Measurements from ENCODE around the gene RASGRP4.
"Not testable (repeated sequence)": the region's sequence is repeated elsewhere in the genome, so short reads cannot be mapped to it uniquely, and the experiment has no call there.

The RASGRP4 gene

DNA sequence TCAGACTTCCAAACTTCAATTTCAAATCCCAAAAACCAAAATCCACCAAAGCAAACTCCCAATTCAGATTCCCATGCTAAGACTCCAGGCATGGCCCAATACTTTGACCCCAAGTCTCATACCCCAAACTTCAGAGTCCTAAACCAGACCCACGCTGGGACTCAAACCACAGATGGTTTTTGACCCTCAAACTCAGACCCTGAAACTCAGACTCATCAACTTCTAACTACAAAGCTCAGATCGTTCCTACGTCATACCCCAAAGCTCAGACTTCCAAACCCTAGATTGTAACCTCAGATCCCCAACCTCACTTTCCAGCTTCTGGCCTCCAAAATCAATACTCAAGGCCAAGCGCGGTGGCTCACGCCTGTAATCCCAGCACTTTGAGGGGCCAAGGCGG is 19.3 kb upstream of the RASGRP4 start:
- no peak for DNase-seq (ENCODE audit: low read depth in 2 of 2)

DNA sequence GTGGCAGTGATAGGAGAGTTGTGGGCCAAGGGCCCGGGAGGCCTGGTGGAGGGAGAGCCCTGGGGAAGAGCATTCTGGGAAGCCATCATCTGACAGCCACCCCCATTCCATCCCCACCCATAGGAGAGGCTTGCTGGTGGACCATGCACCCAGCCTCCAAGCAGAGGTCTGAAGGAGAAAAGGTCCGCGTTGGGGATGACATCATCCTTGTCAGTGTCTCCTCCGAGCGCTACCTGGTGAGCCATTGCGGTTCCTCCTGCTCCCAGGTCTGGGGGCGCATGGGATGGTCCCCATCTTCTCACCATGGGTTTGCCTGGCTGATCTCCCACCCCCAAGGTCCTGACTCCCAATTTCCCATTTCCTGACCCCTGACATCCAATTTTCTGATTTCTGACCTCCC is 18.0 kb upstream of the RASGRP4 start:
- no peak for DNase-seq (ENCODE audit: low read depth in 2 of 2)

DNA sequence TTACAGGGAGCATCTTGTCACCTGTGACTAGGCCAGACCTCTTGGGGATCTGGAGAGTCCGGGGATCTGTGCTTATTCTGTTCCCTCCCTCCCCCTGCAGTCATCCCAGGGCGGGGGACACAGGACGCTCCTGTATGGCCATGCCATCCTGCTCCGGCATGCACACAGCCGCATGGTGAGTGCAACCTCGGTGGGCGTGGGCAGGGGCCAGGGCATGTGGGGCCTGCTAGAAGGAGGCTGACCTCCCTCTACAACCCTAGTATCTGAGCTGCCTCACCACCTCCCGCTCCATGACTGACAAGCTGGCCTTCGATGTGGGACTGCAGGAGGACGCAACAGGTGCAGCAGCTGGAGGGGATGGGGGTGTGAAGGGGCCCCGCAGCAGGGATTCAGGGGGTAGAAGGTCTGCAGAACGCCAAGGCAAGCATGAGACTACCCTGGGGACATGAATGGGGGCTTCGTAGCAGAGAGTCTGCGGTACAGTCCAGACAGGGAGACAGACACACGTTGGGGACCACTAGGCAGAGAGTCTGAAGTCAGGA is 17.5 kb upstream of the RASGRP4 start:
- DNase-seq (ENCODE audit: low read depth in 2 of 2), result no peak

DNA sequence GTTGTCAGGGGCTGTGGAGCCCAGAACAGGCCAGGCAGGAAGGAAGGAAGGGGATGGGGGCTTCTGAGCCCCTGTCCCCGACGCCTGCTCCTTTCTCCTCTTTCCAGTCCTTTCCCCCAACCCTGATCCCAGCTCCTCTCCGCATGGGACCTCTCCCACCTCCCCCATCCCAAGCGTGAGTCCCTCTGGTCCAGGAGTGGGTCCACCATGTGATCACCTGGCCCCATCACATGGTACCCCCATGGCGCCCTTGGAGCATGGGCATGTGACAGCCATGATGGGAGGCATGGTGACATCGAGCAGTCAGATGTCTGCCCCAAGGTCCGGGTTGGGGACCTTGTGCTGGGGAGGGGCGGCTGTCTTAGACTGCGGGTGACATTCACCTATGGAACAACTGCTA is 16.7 kb upstream of the RASGRP4 start:
- DNase-seq (ENCODE audit: low read depth in 2 of 2), result no peak

DNA sequence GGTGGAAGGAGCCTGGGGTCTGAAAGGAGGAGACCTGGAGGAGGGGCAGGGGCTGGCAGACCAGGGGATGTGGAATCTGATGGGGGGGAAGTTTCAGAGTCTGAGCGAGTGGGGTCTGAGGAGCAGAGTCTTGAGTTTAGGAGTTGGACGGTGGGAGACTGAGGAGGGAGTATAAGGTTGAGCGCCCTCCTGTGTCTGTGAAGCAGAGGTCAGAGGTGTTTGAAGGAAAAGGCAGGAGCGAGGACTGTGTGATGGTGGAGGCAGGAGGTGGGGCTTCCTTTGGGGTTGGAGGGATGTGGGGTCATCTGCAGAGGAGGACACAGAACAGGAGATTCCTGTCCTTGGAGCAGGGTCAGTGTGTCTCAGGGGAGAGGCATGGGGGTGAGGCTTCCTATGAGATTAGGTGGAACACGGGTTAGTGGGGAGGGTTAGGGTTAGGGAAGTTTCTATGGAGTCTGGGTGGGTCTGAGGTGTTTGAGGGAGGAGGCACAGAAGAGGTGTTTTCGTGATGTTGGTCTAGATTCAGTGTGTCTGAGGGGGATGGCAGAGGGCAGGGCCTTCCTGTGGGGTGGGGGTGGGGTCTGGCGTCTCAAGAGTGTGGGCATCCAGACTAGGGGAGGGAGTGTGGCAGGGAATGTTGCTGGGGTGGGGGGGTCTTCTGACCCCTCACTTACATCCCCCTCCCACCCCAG is 15.8 kb upstream of the RASGRP4 start:
- DNase-seq (ENCODE audit: low read depth in 2 of 2), result no peak

DNA sequence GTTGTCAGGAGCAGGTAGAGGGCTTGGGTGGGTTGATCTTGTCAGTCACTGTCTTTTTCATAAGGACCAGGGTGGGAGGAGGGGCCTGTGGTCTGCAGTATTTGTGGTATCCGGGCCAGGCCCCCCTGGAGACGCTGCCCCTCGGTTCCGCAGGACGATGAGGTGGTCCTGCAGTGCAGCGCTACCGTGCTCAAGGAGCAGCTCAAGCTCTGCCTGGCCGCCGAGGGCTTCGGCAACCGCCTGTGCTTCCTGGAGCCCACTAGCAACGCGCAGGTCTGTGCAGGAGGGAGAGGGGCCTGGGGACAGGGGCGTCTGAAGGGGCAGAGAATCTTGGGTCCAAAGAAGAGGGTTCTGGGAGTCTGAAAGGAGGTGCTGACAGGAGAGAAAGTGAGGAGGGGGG is 14.6 kb upstream of the RASGRP4 start:
- DNase-seq (ENCODE audit: low read depth in 2 of 2), result no peak

DNA sequence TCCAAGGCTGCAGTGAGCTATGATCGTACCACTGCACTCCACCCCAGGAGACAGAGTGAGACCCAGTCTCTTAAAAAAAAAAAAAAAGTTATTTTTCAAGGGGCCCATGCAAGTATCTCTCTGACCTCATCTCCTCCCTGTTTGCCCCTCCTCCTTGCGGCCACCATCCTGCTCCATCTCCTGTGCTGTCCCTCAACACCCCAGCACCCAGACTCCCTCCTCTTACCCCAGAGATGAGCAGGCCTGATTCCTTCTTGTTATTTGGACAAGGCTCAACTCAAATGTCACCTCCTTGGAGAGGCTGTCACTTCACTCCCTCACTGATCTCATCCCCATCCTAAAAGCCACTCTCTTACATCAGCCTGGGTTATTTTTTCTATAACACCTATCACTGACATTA is 11.9 kb upstream of the RASGRP4 start:
- DNase-seq (ENCODE audit: low read depth in 2 of 2), result no peak

DNA sequence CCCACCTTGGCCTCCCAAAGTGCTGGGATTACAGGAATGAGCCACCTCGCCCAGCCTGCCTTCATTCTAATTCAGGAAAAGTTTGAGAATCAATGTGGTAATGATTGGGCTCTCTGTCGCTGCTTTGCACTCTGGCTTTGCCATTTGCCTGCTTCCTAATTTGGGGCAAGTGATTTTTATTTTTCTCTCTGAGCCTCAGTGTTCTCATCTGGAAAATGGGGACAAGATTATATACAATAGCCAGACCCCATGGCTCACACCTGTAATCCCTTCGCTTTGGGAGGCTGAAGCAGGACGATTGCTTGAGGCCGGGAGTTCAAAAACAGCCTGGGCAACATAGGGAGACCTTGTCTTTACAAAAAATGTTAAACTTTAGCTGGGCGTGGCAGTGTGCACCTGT is 11.3 kb upstream of the RASGRP4 start:
- DNase-seq (ENCODE audit: low read depth in 2 of 2), result no peak

DNA sequence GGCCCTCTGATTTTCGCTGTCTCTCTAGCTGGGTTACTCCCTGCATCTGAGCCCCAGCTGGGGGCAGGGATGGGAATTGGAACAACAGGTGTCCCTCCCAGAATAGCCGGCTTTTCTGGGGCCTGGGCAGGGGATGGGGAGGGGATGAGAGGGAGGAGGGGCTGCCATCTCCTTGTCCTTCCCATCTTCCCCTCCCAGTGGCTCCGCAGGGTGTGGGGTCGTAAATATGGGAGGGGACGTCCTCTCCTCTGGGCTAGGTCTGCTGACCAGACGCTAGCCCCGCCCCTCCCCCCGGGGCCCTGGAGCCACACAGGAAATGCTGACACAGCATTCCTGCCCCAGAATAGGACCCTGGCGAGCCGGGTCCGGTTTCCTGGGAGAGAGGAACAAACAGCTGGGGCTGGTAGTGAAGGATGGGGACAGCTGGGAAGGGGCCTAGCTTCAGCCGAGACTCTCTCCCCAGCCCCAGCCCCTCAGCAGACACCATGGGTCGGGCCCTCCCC is 8.6 kb upstream of the RASGRP4 start:
- DNase-seq (ENCODE audit: low read depth in 2 of 2), result no peak

DNA sequence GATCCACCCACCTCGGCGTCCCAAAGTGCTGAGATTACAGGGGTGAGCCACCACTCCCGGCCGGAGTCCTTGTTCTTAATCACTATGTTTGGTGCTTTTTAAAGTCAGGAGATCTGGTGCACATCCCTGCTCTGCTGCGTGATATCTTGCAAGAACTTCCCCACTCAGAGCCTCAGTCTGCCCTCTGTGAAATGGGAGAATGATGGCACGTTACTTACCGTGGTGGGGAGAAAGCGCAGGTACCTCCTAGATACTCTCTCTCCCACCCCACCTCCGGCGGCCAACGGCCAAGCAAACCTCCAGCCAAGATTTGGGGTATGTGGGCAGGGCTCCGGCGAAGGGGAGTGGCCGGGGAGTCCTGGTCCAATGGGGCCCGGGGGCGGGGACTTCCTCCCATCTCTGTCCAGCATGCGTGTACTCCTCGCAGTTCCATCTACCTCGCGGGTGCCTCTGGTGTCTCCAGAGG is 7.3 kb upstream of the RASGRP4 start, which contains the start of gene RYR1:
Gene RYR1 (plus strand): TSS at position 424 of the 466 bp plus-strand sequence. CDS start 139 bp downstream, outside the sequence.
- DNase-seq (ENCODE audit: low read depth in 2 of 2), result no peak

DNA sequence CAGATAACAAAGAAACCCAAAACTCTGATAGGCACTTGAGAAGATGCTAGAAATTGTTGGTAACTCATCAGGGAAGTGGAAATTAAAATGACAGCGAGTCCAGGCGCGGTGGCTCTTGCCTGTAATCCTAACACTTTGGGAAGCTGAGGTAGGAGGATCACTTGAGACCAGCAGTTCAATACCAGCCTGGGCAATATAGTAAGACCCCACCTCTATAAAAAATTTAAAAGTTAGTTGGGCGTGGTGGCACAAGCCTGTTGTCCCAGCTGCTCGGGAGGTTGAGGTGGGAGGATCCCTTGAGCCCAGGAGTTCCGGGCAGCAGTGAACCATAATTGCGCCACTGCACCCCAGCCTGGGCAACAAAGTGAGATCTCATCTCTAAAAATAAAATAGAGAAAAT is 4.9 kb upstream of the RASGRP4 start:
- no peak for DNase-seq (ENCODE audit: low read depth in 2 of 2)

DNA sequence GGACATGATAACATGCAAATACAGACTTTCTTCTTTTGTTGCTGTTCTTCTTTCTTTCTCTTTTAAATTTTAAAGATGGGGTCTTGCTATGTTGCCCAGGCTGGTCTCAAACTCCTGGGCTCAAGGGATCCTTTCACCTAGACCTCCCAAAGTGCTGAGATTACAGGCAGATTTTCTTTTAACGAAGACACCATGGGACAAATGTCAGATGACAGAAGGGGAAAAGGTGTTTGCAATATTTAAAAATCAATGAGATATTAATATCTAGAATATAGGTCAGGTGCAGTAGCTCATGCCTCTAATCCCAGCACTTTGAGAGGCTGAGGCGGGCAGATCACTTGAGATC is 3.8 kb upstream of the RASGRP4 start:
- no peak for DNase-seq (ENCODE audit: low read depth in 2 of 2)

DNA sequence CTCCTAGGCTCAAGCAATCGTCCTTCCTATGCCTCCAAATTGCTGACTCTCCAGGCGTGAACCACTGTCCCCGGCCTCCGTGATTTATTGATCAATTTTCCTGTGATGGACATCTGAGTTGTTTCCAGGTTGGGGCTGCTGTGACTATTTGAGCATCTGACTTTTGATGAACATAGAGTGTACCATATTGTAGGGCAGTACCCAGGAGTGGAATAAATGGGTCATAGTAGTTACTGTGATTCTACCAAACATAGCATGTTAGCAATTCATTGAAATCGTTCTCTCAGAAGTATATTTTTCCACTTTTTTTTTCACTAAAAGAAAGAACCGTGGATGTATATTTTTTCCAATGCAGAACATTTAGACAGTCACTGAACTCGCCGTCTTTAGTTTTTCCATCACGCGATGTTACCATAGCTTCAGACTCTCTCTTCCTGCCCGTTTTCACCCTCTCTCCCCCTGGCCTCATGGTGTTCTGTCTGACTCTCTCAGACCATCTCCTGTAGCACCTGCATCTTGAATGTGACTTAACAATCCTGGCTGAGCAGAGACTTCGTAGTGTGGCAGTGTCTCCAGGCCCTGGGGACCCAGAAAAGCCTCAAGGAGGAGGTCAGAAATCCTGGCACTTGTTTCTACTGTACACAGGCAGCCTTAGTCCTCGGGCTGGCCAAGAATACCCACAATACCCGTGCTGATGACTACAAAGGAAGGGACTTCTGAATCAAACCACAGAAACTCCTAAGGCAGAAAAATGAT is 3.2 kb upstream of the RASGRP4 start:
- no peak for DNase-seq (ENCODE audit: low read depth in 2 of 2)

DNA sequence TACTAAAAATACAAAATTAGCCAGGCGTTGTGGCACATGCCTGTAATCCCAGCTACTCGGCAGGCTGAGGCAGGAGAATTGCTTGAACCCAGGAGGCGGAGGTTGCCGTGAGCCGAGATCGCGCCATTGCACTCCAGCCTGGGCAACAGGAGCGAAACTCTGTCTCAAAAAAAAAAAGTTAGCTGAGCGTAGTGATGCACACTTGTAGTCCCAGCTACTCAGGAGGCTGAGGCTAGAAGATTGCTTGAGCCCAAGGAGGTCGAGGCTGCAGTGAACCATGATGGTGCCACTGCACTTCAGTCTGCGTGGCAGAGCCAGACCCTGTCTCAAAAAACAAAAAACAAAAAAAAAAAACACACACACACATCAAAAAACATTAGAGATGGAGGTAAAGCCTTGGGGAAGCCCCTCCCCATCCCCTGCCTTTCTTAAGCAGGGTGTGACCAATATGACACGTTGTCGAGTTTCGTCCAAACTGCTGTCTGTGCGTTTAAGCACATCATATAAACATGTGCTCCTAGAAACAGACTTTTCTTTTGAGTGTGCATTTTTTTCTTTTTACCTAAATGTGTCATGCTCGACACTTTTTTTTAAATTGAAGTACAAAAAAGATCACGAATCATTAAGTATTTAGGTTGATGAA is 1.1 kb upstream of the RASGRP4 start:
- DNase-seq (ENCODE audit: low read depth in 2 of 2), result not testable (repeated sequence)

DNA sequence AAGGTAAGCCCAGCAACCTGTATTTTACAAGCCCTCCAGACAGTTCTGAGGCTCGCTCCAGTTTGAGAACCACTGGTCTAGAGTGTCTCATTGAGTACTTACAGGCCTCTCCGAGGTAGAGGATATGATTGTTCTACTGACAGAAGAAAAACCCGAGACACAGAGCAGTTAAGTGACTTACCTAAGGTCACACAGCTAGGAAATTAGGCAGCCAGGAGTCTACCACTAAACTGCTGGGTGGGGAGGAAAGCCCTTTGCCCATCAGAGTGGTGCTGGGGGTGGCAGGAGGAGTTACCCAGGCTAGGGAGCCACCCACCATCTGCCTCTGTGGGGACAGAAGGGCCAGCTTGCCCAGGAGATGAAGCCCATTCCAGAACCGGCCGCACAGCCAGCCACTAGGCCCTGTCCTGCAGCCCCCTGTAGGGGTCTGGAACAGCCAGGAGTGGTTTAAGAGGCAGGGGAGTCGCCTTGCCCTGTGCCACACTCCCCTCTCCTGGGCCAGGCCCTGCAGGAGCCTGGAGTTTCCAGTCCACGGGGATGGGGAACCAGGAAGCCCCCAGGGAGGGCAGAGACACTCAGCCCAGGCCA is 703 bp downstream of the RASGRP4 start:
- no peak for DNase-seq (ENCODE audit: low read depth in 2 of 2)

DNA sequence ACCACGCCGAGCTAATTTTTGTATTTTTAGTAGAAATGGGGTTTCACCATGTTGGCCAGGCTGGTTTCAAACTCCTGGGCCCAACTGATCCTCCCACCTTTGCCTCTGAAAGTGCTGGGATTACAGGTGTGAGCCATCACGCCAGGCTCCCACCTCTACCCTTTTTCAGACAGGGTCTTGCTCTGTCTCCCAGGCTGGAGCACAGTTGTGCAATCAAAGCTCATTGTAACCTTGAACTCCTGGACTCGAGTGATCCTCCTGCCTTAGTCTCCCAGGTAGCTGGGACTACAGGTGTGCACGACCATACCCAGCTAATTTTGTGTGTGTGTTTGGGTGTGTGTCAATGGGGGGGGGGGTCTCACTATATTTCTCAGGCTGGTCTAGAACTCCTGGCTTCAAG is 1.7 kb downstream of the RASGRP4 start:
- DNase-seq (ENCODE audit: low read depth in 2 of 2), result no peak

DNA sequence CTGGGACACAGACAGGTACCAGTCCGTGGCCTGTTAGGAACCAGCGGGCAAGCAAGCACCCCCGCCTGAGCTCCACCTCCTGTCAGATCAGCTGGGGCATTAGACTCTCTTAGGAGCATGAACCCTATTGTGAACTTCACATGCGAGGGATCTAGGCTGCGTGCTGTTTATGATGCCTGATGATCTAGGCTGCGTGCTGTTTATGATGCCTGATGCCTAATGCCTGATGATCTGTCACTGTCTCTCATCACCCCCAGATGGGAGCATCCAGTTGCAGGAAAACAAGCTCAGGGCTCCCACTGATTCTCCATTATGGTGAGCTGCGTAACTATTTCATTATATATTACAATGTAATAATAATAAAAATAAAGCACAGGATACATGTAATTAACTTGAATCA is 3.6 kb downstream of the RASGRP4 start:
- no peak for DNase-seq (ENCODE audit: low read depth in 2 of 2)

DNA sequence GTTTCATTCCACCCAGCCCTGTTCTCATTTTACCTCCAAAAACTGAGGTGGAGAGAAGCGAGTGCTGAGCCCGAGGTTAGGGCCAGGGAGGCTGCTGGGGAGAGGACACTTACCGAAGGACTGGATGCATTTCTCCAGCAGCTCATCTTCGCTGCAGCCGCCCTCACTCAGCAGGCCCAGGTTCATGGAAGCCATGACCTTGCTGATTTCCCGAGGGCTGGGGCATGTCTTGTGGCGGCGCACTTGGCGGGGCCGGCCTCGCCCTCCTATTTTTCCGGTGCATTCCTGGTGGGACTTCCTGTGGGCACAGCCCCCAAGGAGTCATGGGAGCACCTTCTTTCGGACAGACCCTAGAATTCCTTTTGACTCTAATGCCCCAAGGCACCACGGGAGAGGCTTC is 4.2 kb downstream of the RASGRP4 start:
- DNase-seq (ENCODE audit: low read depth in 2 of 2), result no peak

DNA sequence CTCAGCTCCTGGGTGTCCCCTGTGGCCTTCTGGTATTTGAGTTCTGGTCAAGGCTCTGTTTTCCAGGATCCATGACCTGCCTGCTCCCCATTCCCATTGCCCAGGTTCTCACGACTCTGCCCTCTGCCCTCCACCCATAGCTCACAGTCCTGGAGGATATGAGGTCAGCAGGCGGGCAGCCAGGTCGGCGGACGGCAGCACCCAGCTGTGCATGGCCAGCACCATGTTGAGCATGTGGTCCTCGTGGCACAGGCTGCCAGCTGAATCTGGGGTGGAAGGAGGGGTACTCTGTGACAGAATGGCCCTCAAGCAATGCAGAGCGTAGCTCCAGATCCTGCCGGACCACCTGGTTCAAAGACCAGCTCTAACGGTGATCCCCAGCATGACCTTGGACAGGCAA is 5.1 kb downstream of the RASGRP4 start:
- DNase-seq (ENCODE audit: low read depth in 2 of 2), result no peak

DNA sequence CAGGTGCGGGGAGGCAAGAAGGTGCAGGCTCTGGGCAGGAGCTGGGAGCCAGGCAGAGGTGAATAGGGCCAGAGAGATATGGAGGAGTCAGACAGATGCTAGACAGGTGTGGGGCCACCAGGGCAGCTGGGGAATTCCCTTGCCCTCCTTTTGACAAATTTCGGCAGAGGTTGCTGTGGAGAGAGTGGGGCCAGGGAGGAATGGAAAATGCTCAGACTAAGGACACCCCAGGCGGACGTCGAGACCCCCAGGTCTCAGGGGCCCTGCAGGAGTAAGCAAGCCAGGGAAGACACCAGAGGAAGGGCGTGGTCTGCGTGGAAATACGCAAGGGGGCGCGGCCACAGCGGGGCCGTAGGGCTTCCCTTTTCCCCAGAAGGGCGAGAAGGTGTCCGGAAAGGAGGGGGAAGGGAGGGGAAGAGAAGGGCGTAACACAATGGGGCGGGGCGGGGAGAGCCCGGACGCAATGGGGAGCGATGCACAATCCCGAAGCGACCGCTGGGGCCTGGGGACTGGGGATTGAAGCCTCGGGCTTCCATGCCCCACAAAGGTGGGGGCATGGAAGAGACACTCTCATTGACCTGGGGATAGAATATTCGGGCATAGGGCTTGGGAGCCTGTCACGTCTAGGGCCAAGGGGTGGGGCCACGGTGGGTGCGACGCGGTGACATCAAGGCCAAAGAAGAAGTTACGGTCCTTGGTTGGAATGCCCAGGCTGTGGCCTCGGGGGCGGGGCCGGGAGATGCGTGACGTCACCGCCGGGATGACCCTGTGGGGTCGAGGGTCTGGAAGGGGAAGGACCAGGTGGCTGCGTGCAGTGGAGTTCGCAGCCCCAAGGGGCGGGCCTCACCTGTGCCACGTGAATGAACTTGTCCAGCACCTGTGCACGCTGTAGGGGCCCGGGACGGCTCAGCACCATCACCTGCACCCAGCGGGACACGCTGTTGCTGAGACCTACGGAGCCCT is 8.2 kb downstream of the RASGRP4 start:
- DNase-seq (ENCODE audit: low read depth in 2 of 2), result no peak

DNA sequence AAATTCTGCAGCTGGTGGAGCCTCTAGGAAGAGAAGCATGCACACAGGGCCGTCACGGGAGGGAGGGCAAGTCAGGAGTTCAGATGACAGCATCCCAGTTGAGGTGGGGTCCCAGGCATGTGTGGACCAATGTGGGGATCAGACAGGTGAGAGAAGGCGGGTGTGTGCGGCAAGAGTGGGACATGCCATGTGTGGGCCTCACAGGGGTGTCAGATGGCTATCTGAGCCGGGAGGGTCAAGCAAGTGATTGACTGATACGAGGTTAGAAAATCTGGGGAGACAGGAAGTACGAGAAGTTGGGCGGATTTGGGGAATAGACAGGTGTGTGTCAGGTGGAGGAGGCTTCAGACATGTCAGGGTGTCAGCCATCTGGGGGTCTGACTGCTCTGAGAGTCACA is 8.9 kb downstream of the RASGRP4 start:
- DNase-seq (ENCODE audit: low read depth in 2 of 2), result no peak

Measured in stimulated activated CD8-positive, alpha-beta memory T cell treated with anti-CD3 and anti-CD28 coated beads, Interleukin-2, amount 100 ng/mL, for 1 hour (primary cell).